GM23338 (cell line): Measurements from ENCODE around the gene HEBP1. TPM values are rescaled to one million over a fixed set of nuclear protein-coding genes. Genes with fewer than 3 reads are reported as not detected.

ENCODE experiments used
- ATAC-seq: fragments of 200-7000 bp; cut with Tn5 transposase; 3 replicates; pipeline ENCODE4 v1.9.1; 2020
- DNase-seq: peaks from one replicate; pipeline ENCODE4 v3.0.0-alpha.2; 2015; ENCODE audit warnings: low spot score
- H2AFZ ChIP-seq: fragments of 200-600 bp; sonication (generic); 2 replicates; pipeline ENCODE4 v1.8.0; 2016; ENCODE audit warnings: antibody characterized with exemption, mild to moderate bottlenecking, moderate library complexity
- H3F3A ChIP-seq: fragments of 200-600 bp; sonication (generic); replicated peaks from 2 replicates; pipeline ENCODE4 v1.8.0; 2017; ENCODE audit warnings: antibody characterized with exemption, mixed run types, low read depth
- H3K27ac ChIP-seq: fragments of 200-600 bp; sonication (generic); 2 replicates; pipeline ENCODE4 v1.6.1; 2016; ENCODE audit warnings: low read depth
- H3K27me3 ChIP-seq: fragments of 200-600 bp; sonication (generic); 2 replicates; pipeline ENCODE4 v1.8.0; 2016; ENCODE audit warnings: mild to moderate bottlenecking, mixed run types, moderate library complexity; ENCODE audit not compliant: insufficient read depth
- H3K36me3 ChIP-seq: fragments of 200-600 bp; sonication (generic); 2 replicates; pipeline ENCODE4 v1.8.0; 2016; ENCODE audit warnings: mild to moderate bottlenecking; ENCODE audit not compliant: insufficient read depth
- H3K4me1 ChIP-seq: fragments of 200-600 bp; sonication (generic); 2 replicates; pipeline ENCODE4 v1.8.0; 2016; ENCODE audit warnings: mild to moderate bottlenecking, moderate library complexity; ENCODE audit not compliant: insufficient read depth
- H3K4me2 ChIP-seq: fragments of 200-600 bp; sonication (generic); 2 replicates; pipeline ENCODE4 v1.7.1; 2017; ENCODE audit warnings: mixed run types
- H3K4me3 ChIP-seq: fragments of 200-600 bp; sonication (generic); 2 replicates; pipeline ENCODE4 v1.6.1; 2016; ENCODE audit warnings: mixed run types
- H3K79me2 ChIP-seq: fragments of 200-600 bp; sonication (generic); replicated peaks from 2 replicates; pipeline ENCODE4 v1.8.0; 2017; ENCODE audit warnings: mild to moderate bottlenecking; ENCODE audit not compliant: insufficient read depth
- H3K9me2 ChIP-seq: fragments of 200-600 bp; sonication (generic); 2 replicates; pipeline ENCODE4 v1.8.0; 2017; ENCODE audit not compliant: insufficient read depth
- H4K20me1 ChIP-seq: fragments of 200-600 bp; sonication (generic); replicated peaks from 2 replicates; pipeline ENCODE4 v1.8.0; 2017; ENCODE audit warnings: mild to moderate bottlenecking; ENCODE audit not compliant: insufficient read depth
- H3K27ac Mint-ChIP-seq: 2 replicates; pipeline ENCODE4 v1.8.0; 2020; ENCODE audit warnings: inconsistent platforms, mild to moderate bottlenecking, moderate library complexity, mixed read lengths
- H3K27me3 Mint-ChIP-seq: 3 replicates; pipeline ENCODE4 v1.8.0; 2022; ENCODE audit warnings: low read depth, mild to moderate bottlenecking, moderate library complexity, mixed read lengths, inconsistent platforms; ENCODE audit not compliant: insufficient read depth, poor library complexity
- H3K36me3 Mint-ChIP-seq: 3 replicates; pipeline ENCODE4 v1.8.0; 2021; ENCODE audit warnings: low read depth, mild to moderate bottlenecking, inconsistent platforms, moderate library complexity, mixed read lengths
- H3K4me1 Mint-ChIP-seq: 3 replicates; pipeline ENCODE4 v1.8.0; 2020; ENCODE audit warnings: mild to moderate bottlenecking, inconsistent platforms, mixed read lengths
- H3K4me3 Mint-ChIP-seq: 3 replicates; pipeline ENCODE4 v1.8.0; 2021; ENCODE audit warnings: moderate library complexity, mild to moderate bottlenecking, inconsistent platforms, mixed read lengths
- H3K9me3 Mint-ChIP-seq: 3 replicates; pipeline ENCODE4 v1.8.0; 2020; ENCODE audit warnings: moderate library complexity, mild to moderate bottlenecking, inconsistent platforms, mixed read lengths
- CREB1 ChIP-seq: fragments of 250-450 bp; sonication (Bioruptor Pico); IDR thresholded peaks from 2 replicates; pipeline ENCODE4 v1.5.0; 2020; ENCODE audit warnings: low read depth, mild to moderate bottlenecking, moderate library complexity
- EZH2 ChIP-seq: fragments of 200-600 bp; sonication (generic); IDR thresholded peaks from one replicate; pipeline ENCODE4 v1.8.0; 2017; ENCODE audit warnings: antibody characterized with exemption, mild to moderate bottlenecking, low read depth; ENCODE audit not compliant: unreplicated experiment
- EZH2phosphoT487 ChIP-seq: fragments of 200-600 bp; sonication (generic); IDR thresholded peaks from one replicate; pipeline ENCODE4 v1.8.1; 2018; ENCODE audit warnings: antibody characterized with exemption; ENCODE audit not compliant: unreplicated experiment
- REST ChIP-seq: IDR thresholded peaks from one replicate; pipeline ENCODE4 v1.6.1; 2018; ENCODE audit warnings: antibody characterized with exemption; ENCODE audit not compliant: unreplicated experiment
- ZNF114 ChIP-seq: fragments of 250-450 bp; sonication (Bioruptor Pico); IDR thresholded peaks from 2 replicates; pipeline ENCODE4 v1.5.0; 2020; ENCODE audit warnings: mild to moderate bottlenecking, moderate library complexity
- ZNF331 ChIP-seq: fragments of 250-450 bp; sonication (Bioruptor Pico); IDR thresholded peaks from 2 replicates; pipeline ENCODE4 v1.5.0; 2020; ENCODE audit warnings: low read depth, mild to moderate bottlenecking, moderate library complexity
- polyA plus RNA-seq: library from polyadenylated mRNA; unstranded; fragments of >200 nt; fragmentation: Nextera tagmentation; extraction: Ambion mirVana; gene quantifications from 2 replicates; pipeline ENCODE4 v1.2.1, GENCODE V29; 2016
- total RNA-seq: library from RNA; depleted of rRNA; stranded (reverse); fragments of >200 nt; shearing (Covaris generic); gene quantifications from 2 replicates; pipeline ENCODE4 v1.2.3, GENCODE V29; 2014
- TF ChIP-seq, protein P1 (sequence below): IDR thresholded peaks from 2 replicates; pipeline ENCODE4 v1.6.1; 2016; ENCODE audit warnings: antibody characterized with exemption
- TF ChIP-seq, protein P2 (sequence below): fragments of 250-450 bp; sonication (Bioruptor Pico); IDR thresholded peaks from 2 replicates; pipeline ENCODE4 v1.5.0; 2020; ENCODE audit warnings: mild to moderate bottlenecking, moderate library complexity

Gene HEBP1
- total and polyA plus RNA-seq, 2 experiments from 2014 or later, result 25.2 to 45.1 TPM

DNA sequence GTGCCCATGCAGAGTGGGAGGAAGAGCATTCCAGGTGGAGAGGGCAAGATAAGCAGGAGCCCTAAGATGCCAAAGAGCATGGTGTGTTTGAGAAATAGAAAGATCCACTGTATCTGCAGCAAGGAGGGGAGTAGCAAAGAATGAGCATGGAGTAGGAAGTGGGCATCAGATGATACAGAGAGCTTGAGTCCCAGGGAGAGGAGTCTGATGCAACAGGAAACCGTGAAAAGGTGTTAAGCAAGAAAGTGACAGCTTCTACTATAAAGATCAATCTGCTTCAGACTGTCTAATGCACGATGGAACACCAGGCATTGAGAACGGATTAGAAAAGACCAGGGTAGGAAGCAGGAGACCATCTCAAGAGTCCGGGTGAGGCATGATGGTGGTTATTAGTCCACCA lies 35.8 kb downstream of the HEBP1 start:
- Mint-ChIP-seq H3K27ac (no peak overlapping the region), H3K9me3 (no peaks in the 10 kb centered on the region; the same call in 2 of the 3 replicates), H3K4me1 (no peaks in the 10 kb centered on the region; the same call in 2 of the 3 replicates), H3K36me3 (no peaks in the 10 kb centered on the region), H3K4me3 (no peak overlapping the region), H3K27me3 (peaks cover 2% of the 10 kb centered on the region)
- H3K27ac ChIP-seq, result no peak overlapping the region
- ATAC-seq, result no peak
- H3K4me3 ChIP-seq, result no peak overlapping the region
- no peak overlapping the region for H3K4me2 ChIP-seq
- no peaks in the 10 kb centered on the region for H3K4me1 ChIP-seq
- H3K27me3 ChIP-seq, result no peaks in the 10 kb centered on the region
- no peak for DNase-seq
- no peaks in the 10 kb centered on the region for H4K20me1 ChIP-seq
- no peaks in the 10 kb centered on the region for H3F3A ChIP-seq
- no peak overlapping the region for H2AFZ ChIP-seq
- no peak for TF ChIP-seq ZNF114 (CRISPR knock-in tag)
- TF ChIP-seq, protein P1, sequence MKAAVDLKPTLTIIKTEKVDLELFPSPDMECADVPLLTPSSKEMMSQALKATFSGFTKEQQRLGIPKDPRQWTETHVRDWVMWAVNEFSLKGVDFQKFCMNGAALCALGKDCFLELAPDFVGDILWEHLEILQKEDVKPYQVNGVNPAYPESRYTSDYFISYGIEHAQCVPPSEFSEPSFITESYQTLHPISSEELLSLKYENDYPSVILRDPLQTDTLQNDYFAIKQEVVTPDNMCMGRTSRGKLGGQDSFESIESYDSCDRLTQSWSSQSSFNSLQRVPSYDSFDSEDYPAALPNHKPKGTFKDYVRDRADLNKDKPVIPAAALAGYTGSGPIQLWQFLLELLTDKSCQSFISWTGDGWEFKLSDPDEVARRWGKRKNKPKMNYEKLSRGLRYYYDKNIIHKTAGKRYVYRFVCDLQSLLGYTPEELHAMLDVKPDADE, result no peak
- no peak for TF ChIP-seq EZH2
- no peak for TF ChIP-seq REST
- no peak for TF ChIP-seq ZNF331 (CRISPR knock-in tag)
- TF ChIP-seq, protein P2, sequence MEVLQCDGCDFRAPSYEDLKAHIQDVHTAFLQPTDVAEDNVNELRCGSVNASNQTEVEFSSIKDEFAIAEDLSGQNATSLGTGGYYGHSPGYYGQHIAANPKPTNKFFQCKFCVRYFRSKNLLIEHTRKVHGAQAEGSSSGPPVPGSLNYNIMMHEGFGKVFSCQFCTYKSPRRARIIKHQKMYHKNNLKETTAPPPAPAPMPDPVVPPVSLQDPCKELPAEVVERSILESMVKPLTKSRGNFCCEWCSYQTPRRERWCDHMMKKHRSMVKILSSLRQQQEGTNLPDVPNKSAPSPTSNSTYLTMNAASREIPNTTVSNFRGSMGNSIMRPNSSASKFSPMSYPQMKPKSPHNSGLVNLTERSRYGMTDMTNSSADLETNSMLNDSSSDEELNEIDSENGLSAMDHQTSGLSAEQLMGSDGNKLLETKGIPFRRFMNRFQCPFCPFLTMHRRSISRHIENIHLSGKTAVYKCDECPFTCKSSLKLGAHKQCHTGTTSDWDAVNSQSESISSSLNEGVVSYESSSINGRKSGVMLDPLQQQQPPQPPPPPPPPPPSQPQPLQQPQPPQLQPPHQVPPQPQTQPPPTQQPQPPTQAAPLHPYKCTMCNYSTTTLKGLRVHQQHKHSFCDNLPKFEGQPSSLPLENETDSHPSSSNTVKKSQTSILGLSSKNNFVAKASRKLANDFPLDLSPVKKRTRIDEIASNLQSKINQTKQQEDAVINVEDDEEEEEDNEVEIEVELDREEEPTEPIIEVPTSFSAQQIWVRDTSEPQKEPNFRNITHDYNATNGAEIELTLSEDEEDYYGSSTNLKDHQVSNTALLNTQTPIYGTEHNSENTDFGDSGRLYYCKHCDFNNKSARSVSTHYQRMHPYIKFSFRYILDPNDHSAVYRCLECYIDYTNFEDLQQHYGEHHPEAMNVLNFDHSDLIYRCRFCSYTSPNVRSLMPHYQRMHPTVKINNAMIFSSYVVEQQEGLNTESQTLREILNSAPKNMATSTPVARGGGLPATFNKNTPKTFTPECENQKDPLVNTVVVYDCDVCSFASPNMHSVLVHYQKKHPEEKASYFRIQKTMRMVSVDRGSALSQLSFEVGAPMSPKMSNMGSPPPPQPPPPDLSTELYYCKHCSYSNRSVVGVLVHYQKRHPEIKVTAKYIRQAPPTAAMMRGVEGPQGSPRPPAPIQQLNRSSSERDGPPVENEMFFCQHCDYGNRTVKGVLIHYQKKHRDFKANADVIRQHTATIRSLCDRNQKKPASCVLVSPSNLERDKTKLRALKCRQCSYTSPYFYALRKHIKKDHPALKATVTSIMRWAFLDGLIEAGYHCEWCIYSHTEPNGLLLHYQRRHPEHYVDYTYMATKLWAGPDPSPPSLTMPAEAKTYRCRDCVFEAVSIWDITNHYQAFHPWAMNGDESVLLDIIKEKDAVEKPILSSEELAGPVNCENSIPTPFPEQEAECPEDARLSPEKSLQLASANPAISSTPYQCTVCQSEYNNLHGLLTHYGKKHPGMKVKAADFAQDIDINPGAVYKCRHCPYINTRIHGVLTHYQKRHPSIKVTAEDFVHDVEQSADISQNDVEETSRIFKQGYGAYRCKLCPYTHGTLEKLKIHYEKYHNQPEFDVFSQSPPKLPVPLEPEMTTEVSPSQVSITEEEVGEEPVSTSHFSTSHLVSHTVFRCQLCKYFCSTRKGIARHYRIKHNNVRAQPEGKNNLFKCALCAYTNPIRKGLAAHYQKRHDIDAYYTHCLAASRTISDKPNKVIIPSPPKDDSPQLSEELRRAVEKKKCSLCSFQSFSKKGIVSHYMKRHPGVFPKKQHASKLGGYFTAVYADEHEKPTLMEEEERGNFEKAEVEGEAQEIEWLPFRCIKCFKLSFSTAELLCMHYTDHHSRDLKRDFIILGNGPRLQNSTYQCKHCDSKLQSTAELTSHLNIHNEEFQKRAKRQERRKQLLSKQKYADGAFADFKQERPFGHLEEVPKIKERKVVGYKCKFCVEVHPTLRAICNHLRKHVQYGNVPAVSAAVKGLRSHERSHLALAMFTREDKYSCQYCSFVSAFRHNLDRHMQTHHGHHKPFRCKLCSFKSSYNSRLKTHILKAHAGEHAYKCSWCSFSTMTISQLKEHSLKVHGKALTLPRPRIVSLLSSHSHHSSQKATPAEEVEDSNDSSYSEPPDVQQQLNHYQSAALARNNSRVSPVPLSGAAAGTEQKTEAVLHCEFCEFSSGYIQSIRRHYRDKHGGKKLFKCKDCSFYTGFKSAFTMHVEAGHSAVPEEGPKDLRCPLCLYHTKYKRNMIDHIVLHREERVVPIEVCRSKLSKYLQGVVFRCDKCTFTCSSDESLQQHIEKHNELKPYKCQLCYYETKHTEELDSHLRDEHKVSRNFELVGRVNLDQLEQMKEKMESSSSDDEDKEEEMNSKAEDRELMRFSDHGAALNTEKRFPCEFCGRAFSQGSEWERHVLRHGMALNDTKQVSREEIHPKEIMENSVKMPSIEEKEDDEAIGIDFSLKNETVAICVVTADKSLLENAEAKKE (CRISPR knock-in tag), result no peak
- no peak for TF ChIP-seq CREB1 (CRISPR knock-in tag)
- no peak for TF ChIP-seq EZH2phosphoT487
- H3K9me2 ChIP-seq, result no peaks in the 10 kb centered on the region
- H3K36me3 ChIP-seq, result no peaks in the 10 kb centered on the region
- H3K79me2 ChIP-seq, result no peaks in the 10 kb centered on the region
